GM12878 (cell line): ENCODE data around the gene KLRB1. TPM values are rescaled to one million over a fixed set of nuclear protein-coding genes. Genes with fewer than 3 reads are reported as not detected.
A peak's percentile ranks its signal among the peaks of the same experiment; 100 is the strongest.

ENCODE experiments used
- ATAC-seq: fragments of 200-7000 bp; cut with Tn5 transposase; 3 replicates; pipeline ENCODE4 v1.9.1; 2020; ENCODE audit warnings: mild to moderate bottlenecking, moderate library complexity
- BruUV-seq: library from RNA; stranded (reverse); fragments of 400-500 nt; replicated peaks from 2 replicates; lab custom pipeline; 2021; lab: Mats Ljungman, UMichigan
- CTCF ChIA-PET: fragments of 300-600 bp; sonication (Branson Sonifier 250); formaldehyde crosslinking; extraction: SDS; loops from one replicate; lab custom pipeline; 2021; ENCODE audit warnings: inconsistent platforms; lab: Yijun Ruan, JAX
- POLR2A ChIA-PET: fragments of 350-600 bp; formaldehyde crosslinking; extraction: SDS; loops from one replicate; lab custom pipeline; 2021; ENCODE audit warnings: inconsistent platforms; lab: Charles Lee
- RAD21 ChIA-PET: fragments of 300-600 bp; sonication (Branson Sonifier 250); formaldehyde crosslinking; loops from one replicate; lab custom pipeline; 2023; ENCODE audit warnings: antibody characterized with exemption; ENCODE audit not compliant: unreplicated experiment; lab: Charles Lee
- SMC1A ChIA-PET: fragments of 300-600 bp; sonication (Branson Sonifier 250); formaldehyde crosslinking; loops from one replicate; lab custom pipeline; 2023; ENCODE audit not compliant: unreplicated experiment, uncharacterized antibody; lab: Charles Lee
- DNase-seq: peaks from one replicate; pipeline ENCODE4 v3.0.0-alpha.2; 2011; ENCODE audit warnings: low read depth, low spot score
- FAIRE-seq: peaks from 3 replicates; lab custom pipeline; 2011; peaks lifted over from hg19 to GRCh38; lab: Jason Lieb, UNC
- H2AFZ ChIP-seq: 2 replicates; pipeline ENCODE4 v1.6.0; 2011; ENCODE audit warnings: low read depth, low read length, control low read depth; ENCODE audit not compliant: control insufficient read depth
- H3K27ac ChIP-seq: 2 replicates; pipeline ENCODE4 v1.5.1; 2011; ENCODE audit warnings: control low read depth; ENCODE audit not compliant: control insufficient read depth, insufficient read depth
- H3K27me3 ChIP-seq, 2 experiments: replicated peaks in 1 of 2; 2 replicates each; pipeline versions ENCODE4 v1.6.0 to v1.6.1; 2011; ENCODE audit warnings: low read length in 1 of 2; ENCODE audit not compliant: control insufficient read depth in 2 of 2, insufficient read depth in 2 of 2
- H3K36me3 ChIP-seq, 2 experiments: 2 replicates each; pipeline ENCODE4 v1.5.1; 2011; ENCODE audit warnings: low read length in 1 of 2; ENCODE audit not compliant: control insufficient read depth in 2 of 2, insufficient read depth in 2 of 2
- H3K4me1 ChIP-seq: 2 replicates; pipeline ENCODE4 v1.6.1; 2011; ENCODE audit warnings: mild to moderate bottlenecking, low read length, moderate library complexity, mixed read lengths; ENCODE audit not compliant: control insufficient read depth, insufficient read depth
- H3K4me2 ChIP-seq: 2 replicates; pipeline ENCODE4 v1.6.0; 2011; ENCODE audit warnings: control low read depth; ENCODE audit not compliant: control insufficient read depth, insufficient read depth
- H3K4me3 ChIP-seq: fragments of 200-600 bp; sonication (generic); 2 replicates; pipeline ENCODE4 v1.5.1; 2016
- H3K79me2 ChIP-seq: 2 replicates; pipeline ENCODE4 v1.6.0; 2011; ENCODE audit warnings: low read length; ENCODE audit not compliant: control insufficient read depth, insufficient read depth
- H3K9ac ChIP-seq: 2 replicates; pipeline ENCODE4 v1.8.0; 2011; ENCODE audit warnings: low read length, control low read depth, mixed read lengths; ENCODE audit not compliant: control insufficient read depth, insufficient read depth
- H3K9me3 ChIP-seq: replicated peaks from 3 replicates; pipeline ENCODE4 v1.5.1; 2011; ENCODE audit warnings: mild to moderate bottlenecking, low read length; ENCODE audit not compliant: control insufficient read depth, insufficient read depth
- H4K20me1 ChIP-seq: 2 replicates; pipeline ENCODE4 v1.6.0; 2011; ENCODE audit not compliant: control insufficient read depth, insufficient read depth
- BMI1 ChIP-seq: fragments of 450-650 bp; IDR thresholded peaks from 2 replicates; pipeline ENCODE4 v1.6.1; 2016; ENCODE audit warnings: mild to moderate bottlenecking, moderate library complexity, borderline replicate concordance
- EED ChIP-seq: sonication (generic); IDR thresholded peaks from 2 replicates; pipeline ENCODE4 v1.6.1; 2016; ENCODE audit warnings: antibody characterized with exemption, low read depth
- EGR1 ChIP-seq, 2 experiments: IDR thresholded peaks; 1 replicate in 1 of 2; 2 replicates in 1 of 2; pipeline ENCODE4 v1.6.1; 2011 to 2012; ENCODE audit warnings: low read depth in 2 of 2, low read length in 2 of 2, borderline replicate concordance in 1 of 2, mild to moderate bottlenecking in 1 of 2, moderate library complexity in 1 of 2
- EP300 ChIP-seq, 2 experiments: fragments of 150-350 bp in 1 of 2; IDR thresholded peaks; 2 replicates each; pipeline ENCODE4 v1.6.1; 2011 to 2012; ENCODE audit warnings: low read depth in 2 of 2, low read length in 2 of 2, borderline replicate concordance in 1 of 2, improper control_type of control experiment in 1 of 2, inconsistent platforms in 1 of 2; ENCODE audit not compliant: control insufficient read depth in 1 of 2
- IKZF1 ChIP-seq: fragments of 450-650 bp; conservative IDR thresholded peaks from 2 replicates; pipeline ENCODE4 v1.6.1; 2017; ENCODE audit warnings: antibody characterized with exemption, mild to moderate bottlenecking
- JUNB ChIP-seq: IDR thresholded peaks from 2 replicates; pipeline ENCODE4 v1.6.1; 2016; ENCODE audit warnings: antibody characterized with exemption, mild to moderate bottlenecking
- SMAD5 ChIP-seq: IDR thresholded peaks from 2 replicates; pipeline ENCODE4 v1.6.1; 2016; ENCODE audit warnings: antibody characterized with exemption, low read depth
- SP1 ChIP-seq: IDR thresholded peaks from one replicate; pipeline ENCODE4 v1.6.1; 2011; ENCODE audit warnings: low read depth, low read length
- TAF1 ChIP-seq: IDR thresholded peaks from 2 replicates; pipeline ENCODE4 v1.6.1; 2011; ENCODE audit warnings: mild to moderate bottlenecking, low read depth, low read length, borderline replicate concordance
- WGBS: methylation state at CpG from one replicate; pipeline ENCODE4 v1.1.6; 2016; ENCODE audit warnings: low lambda C conversion rate; ENCODE audit not compliant: insufficient replicate concordance, insufficient coverage; ENCODE audit errors: missing lambda C conversion rate; 5-methylcytosine and 5-hydroxymethylcytosine counted together
- in situ Hi-C: fragments of 300-500 bp; cut with MboI; formaldehyde crosslinking; loops from 9 replicates; pipeline ENCODE4 v1.14.3; 2018; ENCODE audit warnings: mixed read lengths
- intact Hi-C: fragments of 100-400 bp; cut with micrococcal nuclease; formaldehyde crosslinking; loops from one replicate; pipeline ENCODE4 v1.14.2; 2022; ENCODE audit not compliant: unreplicated experiment
- polyA plus RNA-seq, 11 experiments: library from polyadenylated mRNA; depleted of rRNA in 4 of 11; unstranded in 6 of 11; stranded (reverse) in 5 of 11; fragments of >200 nt; fragmentation: Nextera tagmentation in 4 of 11; fragmentation: Illumina TruSeq in 1 of 11; extraction: Ambion mirVana in 4 of 11; extraction: Trizol in 1 of 11; gene quantifications; 1 replicate in 1 of 11; 2 replicates in 10 of 11; pipeline versions ENCODE4 v1.2.1 to v1.2.3, GENCODE V29; 2011 to 2016; ENCODE audit warnings: inconsistent platforms in 2 of 11, missing spikeins in 2 of 11, low read depth in 1 of 11
- total RNA-seq, 4 experiments: library from RNA; depleted of rRNA in 3 of 4; stranded (reverse); fragments of >200 nt in 3 of 4; fragmentation: Illumina TruSeq in 1 of 4; extraction: Trizol in 1 of 4; gene quantifications; 2 replicates each; pipeline versions ENCODE4 v1.2.1 to v1.2.3, GENCODE V29; 2013 to 2021
- TF ChIP-seq, protein P1 (sequence below): fragments of 450-650 bp; conservative IDR thresholded peaks from 2 replicates; pipeline ENCODE4 v1.6.1; 2017; ENCODE audit warnings: mild to moderate bottlenecking, moderate library complexity
- TF ChIP-seq, protein P2 (sequence below): fragments of 450-650 bp; IDR thresholded peaks from 2 replicates; pipeline ENCODE4 v1.6.1; 2017; ENCODE audit warnings: mild to moderate bottlenecking, low read depth, inconsistent platforms; ENCODE audit not compliant: poor library complexity, severe bottlenecking

KLRB1 gene
- total and polyA plus RNA-seq, 10 of the 15 experiments (the other 5 are each of a cell fraction or from before 2014, with no cell fraction given) = not detected

DNA sequence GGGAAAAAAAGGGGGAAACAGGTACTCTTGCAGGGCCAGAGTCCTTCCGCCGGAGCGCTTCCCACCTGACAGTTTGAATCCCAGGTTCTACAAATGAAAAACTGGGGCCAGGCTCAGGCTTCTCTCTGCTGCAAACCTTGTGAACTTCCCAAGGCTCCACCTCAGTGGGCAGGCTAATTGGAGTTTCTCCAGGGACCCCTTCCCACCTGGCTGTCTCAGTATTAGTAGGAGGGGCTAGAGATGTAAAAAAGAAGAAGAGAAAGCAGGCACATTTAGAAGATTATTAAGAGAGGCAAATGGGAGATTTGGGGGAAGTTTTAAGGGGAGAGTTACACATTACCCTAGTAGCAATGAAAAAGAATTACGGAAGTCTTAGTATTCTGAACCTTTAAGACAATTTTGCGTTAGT, 41.8 kb upstream of the KLRB1 start (continued):
- peak; percentile 76 for TF ChIP-seq IKZF1
- peak in 1 of 2 experiments; percentile 7; a peak in 1 of 4 replicates for TF ChIP-seq EP300 (IDR thresholded peaks at IDR 0.05; ENCODE audit: borderline replicate concordance in 1 of 2, control insufficient read depth in 1 of 2, low read depth in 2 of 2, low read length in 2 of 2)
- TF ChIP-seq EED = peak; percentile 84
- no peak for TF ChIP-seq EGR1 (IDR thresholded peaks at IDR 0.05; ENCODE audit: borderline replicate concordance in 1 of 2, low read depth in 2 of 2, low read length in 2 of 2)
- TF ChIP-seq, protein P1, sequence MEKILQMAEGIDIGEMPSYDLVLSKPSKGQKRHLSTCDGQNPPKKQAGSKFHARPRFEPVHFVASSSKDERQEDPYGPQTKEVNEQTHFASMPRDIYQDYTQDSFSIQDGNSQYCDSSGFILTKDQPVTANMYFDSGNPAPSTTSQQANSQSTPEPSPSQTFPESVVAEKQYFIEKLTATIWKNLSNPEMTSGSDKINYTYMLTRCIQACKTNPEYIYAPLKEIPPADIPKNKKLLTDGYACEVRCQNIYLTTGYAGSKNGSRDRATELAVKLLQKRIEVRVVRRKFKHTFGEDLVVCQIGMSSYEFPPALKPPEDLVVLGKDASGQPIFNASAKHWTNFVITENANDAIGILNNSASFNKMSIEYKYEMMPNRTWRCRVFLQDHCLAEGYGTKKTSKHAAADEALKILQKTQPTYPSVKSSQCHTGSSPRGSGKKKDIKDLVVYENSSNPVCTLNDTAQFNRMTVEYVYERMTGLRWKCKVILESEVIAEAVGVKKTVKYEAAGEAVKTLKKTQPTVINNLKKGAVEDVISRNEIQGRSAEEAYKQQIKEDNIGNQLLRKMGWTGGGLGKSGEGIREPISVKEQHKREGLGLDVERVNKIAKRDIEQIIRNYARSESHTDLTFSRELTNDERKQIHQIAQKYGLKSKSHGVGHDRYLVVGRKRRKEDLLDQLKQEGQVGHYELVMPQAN = no peak
- TF ChIP-seq, all 136 proteins: peak for 21

DNA sequence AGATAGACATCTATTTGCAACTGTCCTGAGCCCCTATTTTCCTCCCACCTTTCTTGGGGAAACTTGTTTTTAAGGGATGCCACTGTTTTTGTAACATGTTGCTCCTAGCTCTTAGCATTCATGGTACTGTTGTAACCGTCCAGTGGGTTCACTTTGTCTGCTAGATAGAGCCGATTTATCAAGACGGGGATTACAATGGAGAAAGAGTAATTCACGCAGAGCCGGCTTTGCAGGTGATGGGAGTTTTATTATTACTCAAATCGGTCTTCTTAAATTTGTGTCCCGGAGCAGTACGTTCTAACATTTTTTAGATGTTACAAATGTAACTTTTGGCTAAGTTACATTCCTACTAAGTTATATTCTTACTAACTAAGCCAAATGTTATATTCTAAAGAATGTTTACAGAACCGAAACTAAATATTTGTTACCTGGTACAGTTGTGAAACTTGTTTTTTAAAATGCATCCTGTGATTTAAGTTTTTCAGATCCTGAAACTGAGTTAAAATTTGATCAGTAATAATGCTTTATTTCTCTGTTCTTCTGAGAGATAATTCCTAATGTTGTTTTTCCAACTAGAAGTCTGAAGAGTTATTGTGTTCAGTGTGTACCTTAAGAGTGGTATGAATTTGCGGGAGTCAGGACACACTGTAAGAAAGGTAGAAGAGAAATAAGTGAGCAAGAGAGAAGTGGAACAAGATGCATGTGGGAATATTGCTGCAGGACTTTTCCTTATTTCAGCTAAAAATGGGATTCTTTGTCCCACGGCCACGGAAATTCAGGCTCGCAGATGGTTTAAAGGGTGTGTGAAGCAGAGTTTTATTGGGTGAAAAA, 41.2 kb upstream of the KLRB1 start:
- in situ Hi-C loops = loop anchor here (5.0 kb wide), 1 partner anchor 83 kb away; the partner anchor contains the start of gene CLECL1
- no peaks in the 10 kb centered on the region for H4K20me1 ChIP-seq
- ChIA-PET SMC1A (interaction anchor here (0.9 to 2.3 kb wide), 6 partner anchors 14 to 291 kb away, joined by 3 to 17 read pairs (median 7); partner anchors contain the start of gene CLEC2D), POLR2A (interaction anchor here (1.5 kb wide), 1 partner anchor 21 kb away, joined by 7 read pairs; the partner anchor contains the start of gene CLEC2D), RAD21 (interaction anchor here (1.0 to 1.9 kb wide), 4 partner anchors 10 to 59 kb away, joined by 3 to 14 read pairs (median 7); partner anchors contain the start of gene CLEC2D), CTCF (interaction anchor here (1.0 to 1.7 kb wide), 3 partner anchors 14 to 94 kb away, joined by 3 to 10 read pairs (median 5); no protein-coding TSS in a partner anchor)
- H3K9ac ChIP-seq = peak overlapping the region; percentile 73
- peaks cover 36% of the 10 kb centered on the region for H3K79me2 ChIP-seq
- DNase-seq (no peak), ATAC-seq (peak; percentile 21; the same call in 2 of the 3 replicates), FAIRE-seq (no peak)
- H3K4me3 ChIP-seq = peak overlapping the region; percentile 79
- no peaks in the 10 kb centered on the region for H3K27me3 ChIP-seq
- intact Hi-C loops = loop anchor here (1.0 to 5.0 kb wide), 2 partner anchors 20 to 287 kb away; partner anchors contain the start of gene CLEC2D
- H3K9me3 ChIP-seq = peaks cover 3% of the 10 kb centered on the region; the same call in 2 of the 3 replicates
- H3K4me1 ChIP-seq = peaks cover 14% of the 10 kb centered on the region
- H3K27ac ChIP-seq = peak overlapping the region; percentile 81
- under 1% methylated on average over 13 of the region's 13 CpGs for WGBS
- H3K4me2 ChIP-seq = peak overlapping the region; percentile 97
- TSS peak; percentile 76 for BruUV-seq
- peaks cover 0 to 4% of the 10 kb centered on the region in 2 experiments; a peak in 2 of 4 replicates for H3K36me3 ChIP-seq
- H2AFZ ChIP-seq = no peak overlapping the region
- TF ChIP-seq, protein P2, sequence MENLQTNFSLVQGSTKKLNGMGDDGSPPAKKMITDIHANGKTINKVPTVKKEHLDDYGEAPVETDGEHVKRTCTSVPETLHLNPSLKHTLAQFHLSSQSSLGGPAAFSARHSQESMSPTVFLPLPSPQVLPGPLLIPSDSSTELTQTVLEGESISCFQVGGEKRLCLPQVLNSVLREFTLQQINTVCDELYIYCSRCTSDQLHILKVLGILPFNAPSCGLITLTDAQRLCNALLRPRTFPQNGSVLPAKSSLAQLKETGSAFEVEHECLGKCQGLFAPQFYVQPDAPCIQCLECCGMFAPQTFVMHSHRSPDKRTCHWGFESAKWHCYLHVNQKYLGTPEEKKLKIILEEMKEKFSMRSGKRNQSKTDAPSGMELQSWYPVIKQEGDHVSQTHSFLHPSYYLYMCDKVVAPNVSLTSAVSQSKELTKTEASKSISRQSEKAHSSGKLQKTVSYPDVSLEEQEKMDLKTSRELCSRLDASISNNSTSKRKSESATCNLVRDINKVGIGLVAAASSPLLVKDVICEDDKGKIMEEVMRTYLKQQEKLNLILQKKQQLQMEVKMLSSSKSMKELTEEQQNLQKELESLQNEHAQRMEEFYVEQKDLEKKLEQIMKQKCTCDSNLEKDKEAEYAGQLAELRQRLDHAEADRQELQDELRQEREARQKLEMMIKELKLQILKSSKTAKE = no peak
- TF ChIP-seq BMI1 = peak; percentile 18; the same call in 1 of the 2 replicates
- TF ChIP-seq SP1 = no peak
- no peak for TF ChIP-seq TAF1
- peak; percentile 46; the same call in 1 of the 2 replicates for TF ChIP-seq JUNB
- TF ChIP-seq SMAD5 = peak; percentile 5; the same call in 1 of the 2 replicates
